HG02759 (cell line): ENCODE measurements around the gene PHB1.

ENCODE experiments used
- ATAC-seq: cut with Tn5 transposase; IDR thresholded peaks from one replicate; pipeline ENCODE4 v1.9.1; 2021; ENCODE audit warnings: mild to moderate bottlenecking, moderate library complexity; ENCODE audit not compliant: unreplicated experiment

Gene PHB1

DNA sequence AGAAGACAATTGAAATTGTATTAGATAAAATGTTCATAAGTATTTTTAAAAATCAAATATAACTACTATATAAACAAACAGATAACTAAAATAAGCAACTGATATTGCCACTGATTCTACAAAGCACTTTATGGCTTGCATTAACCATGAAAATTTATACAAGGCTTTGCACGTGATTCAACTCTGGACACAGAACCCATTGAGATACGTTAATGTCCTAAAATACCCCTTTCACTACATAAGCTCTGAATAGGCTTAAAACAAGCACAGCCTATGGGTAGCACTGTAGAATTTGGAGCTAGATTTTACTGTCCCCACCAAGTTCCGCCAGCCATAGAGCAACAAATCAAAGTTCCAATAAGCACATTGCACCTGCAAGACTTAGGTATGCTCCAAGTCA lies 57.2 kb downstream of the PHB1 start:
- no peak for ATAC-seq

GRCh38 chr17:49356320-49356719 lies 58.4 kb downstream of the PHB1 start:
- no peak for ATAC-seq
